ENCODE measurements around the gene SP3.

DNA sequence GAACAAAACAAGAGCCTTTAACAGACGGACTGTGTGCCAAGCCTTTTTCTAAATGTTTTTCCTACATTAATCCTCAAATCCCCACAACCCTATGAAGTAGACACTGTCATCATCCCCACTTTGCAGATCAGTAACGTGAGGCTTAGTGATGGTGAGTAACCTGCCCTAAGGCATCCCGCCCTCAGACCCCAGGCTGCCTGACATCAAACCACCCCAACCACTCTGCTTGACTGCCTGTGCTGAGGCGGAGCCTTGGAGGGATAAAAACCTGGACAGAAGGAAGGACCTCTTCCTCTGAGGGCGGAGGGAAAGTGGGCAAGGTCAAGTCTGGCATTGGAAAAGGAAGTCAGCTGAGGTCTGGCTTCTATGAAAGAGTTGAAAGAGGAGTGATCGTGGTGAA, 104.6 kb downstream of the SP3 start:
- TF ChIP-seq, protein P1, sequence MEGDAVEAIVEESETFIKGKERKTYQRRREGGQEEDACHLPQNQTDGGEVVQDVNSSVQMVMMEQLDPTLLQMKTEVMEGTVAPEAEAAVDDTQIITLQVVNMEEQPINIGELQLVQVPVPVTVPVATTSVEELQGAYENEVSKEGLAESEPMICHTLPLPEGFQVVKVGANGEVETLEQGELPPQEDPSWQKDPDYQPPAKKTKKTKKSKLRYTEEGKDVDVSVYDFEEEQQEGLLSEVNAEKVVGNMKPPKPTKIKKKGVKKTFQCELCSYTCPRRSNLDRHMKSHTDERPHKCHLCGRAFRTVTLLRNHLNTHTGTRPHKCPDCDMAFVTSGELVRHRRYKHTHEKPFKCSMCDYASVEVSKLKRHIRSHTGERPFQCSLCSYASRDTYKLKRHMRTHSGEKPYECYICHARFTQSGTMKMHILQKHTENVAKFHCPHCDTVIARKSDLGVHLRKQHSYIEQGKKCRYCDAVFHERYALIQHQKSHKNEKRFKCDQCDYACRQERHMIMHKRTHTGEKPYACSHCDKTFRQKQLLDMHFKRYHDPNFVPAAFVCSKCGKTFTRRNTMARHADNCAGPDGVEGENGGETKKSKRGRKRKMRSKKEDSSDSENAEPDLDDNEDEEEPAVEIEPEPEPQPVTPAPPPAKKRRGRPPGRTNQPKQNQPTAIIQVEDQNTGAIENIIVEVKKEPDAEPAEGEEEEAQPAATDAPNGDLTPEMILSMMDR (IDR thresholded peaks at IDR 0.05) = no peak
- no peak for TF ChIP-seq ZFX (IDR thresholded peaks at IDR 0.05; ENCODE audit: borderline replicate concordance)

All from 22Rv1 (cell line).